CD14-positive monocyte (primary cell): ENCODE measurements around the gene IFNA16. TPM values are rescaled to one million over a fixed set of nuclear protein-coding genes. Genes with fewer than 3 reads are reported as not detected.
"Not testable (repeated sequence)": the region's sequence is repeated elsewhere in the genome, so short reads cannot be mapped to it uniquely, and the experiment has no call there.

Experiments used
- DNase-seq, 3 donors: peaks; one replicate each; pipeline ENCODE4 v3.0.0-alpha.2; 2011 to 2022
- H2AFZ ChIP-seq: 2 replicates; pipeline ENCODE4 v1.6.0; 2012; ENCODE audit warnings: mild to moderate bottlenecking, low read depth, low read length, inconsistent platforms; ENCODE audit not compliant: insufficient read depth, poor library complexity, severe bottlenecking
- H3K27ac ChIP-seq, 2 donors: 1 replicate in 1 of 2; 2 replicates in 1 of 2; pipeline ENCODE4 v1.5.1; 2012 to 2013; ENCODE audit warnings: low read length in 2 of 2, control low read depth in 1 of 2, inconsistent platforms in 1 of 2, low read depth in 1 of 2, mild to moderate bottlenecking in 1 of 2
- H3K27me3 ChIP-seq, 2 donors: one replicate each; pipeline versions ENCODE4 v1.6.0 to v1.6.1; 2011 to 2013; ENCODE audit warnings: low read length in 2 of 2; ENCODE audit not compliant: control insufficient read depth in 2 of 2, insufficient read depth in 2 of 2
- H3K36me3 ChIP-seq, 2 donors: replicated peaks in 1 of 2; 1 replicate in 1 of 2; 2 replicates in 1 of 2; pipeline versions ENCODE4 v1.5.1 to v1.6.1; 2012 to 2013; ENCODE audit warnings: low read length in 2 of 2, control low read depth in 1 of 2, inconsistent platforms in 1 of 2, mild to moderate bottlenecking in 1 of 2; ENCODE audit not compliant: insufficient read depth in 2 of 2, control insufficient read depth in 1 of 2
- H3K4me1 ChIP-seq, 2 donors: 1 replicate in 1 of 2; 2 replicates in 1 of 2; pipeline versions ENCODE4 v1.5.1 to v1.6.1; 2012 to 2013; ENCODE audit warnings: low read length in 2 of 2, control low read depth in 1 of 2, inconsistent platforms in 1 of 2, mild to moderate bottlenecking in 1 of 2, moderate library complexity in 1 of 2; ENCODE audit not compliant: insufficient read depth in 2 of 2, control insufficient read depth in 1 of 2
- H3K4me2 ChIP-seq: replicated peaks from 2 replicates; pipeline ENCODE3; 2012; ENCODE audit warnings: low read length, moderate library complexity, mild to moderate bottlenecking; ENCODE audit not compliant: poor library complexity, severe bottlenecking; ENCODE audit errors: extremely low read depth
- H3K4me3 ChIP-seq, 3 experiments: fragments of 200-600 bp in 1 of 3; sonication (generic) in 1 of 3; replicated peaks in 1 of 3; 1 replicate in 2 of 3; 2 replicates in 1 of 3; pipeline ENCODE4 v1.5.1; 2011 to 2013; ENCODE audit warnings: low read length in 3 of 3, mild to moderate bottlenecking in 3 of 3, control low read depth in 2 of 3, low read depth in 2 of 3, inconsistent platforms in 1 of 3, moderate library complexity in 1 of 3
- H3K79me2 ChIP-seq: 2 replicates; pipeline ENCODE4 v1.6.0; 2012; ENCODE audit warnings: mild to moderate bottlenecking, control low read depth, inconsistent platforms, low read length, moderate library complexity; ENCODE audit not compliant: insufficient read depth
- H3K9ac ChIP-seq: 2 replicates; pipeline ENCODE4 v1.6.0; 2017; ENCODE audit warnings: low read length, mild to moderate bottlenecking; ENCODE audit not compliant: insufficient read depth, poor library complexity, severe bottlenecking
- H3K9me3 ChIP-seq, 2 donors: replicated peaks in 1 of 2; 1 replicate in 1 of 2; 2 replicates in 1 of 2; pipeline versions ENCODE4 v1.5.1 to v1.6.1; 2012 to 2013; ENCODE audit warnings: low read length in 2 of 2, control low read depth in 1 of 2; ENCODE audit not compliant: control insufficient read depth in 1 of 2, insufficient read depth in 1 of 2
- H4K20me1 ChIP-seq: 2 replicates; pipeline ENCODE4 v1.6.0; 2012; ENCODE audit warnings: mild to moderate bottlenecking, low read length, control low read depth, moderate library complexity; ENCODE audit not compliant: insufficient read depth
- H3K27ac Mint-ChIP-seq, 7 donors: one replicate each; pipeline ENCODE4 v1.8.0; 2020; ENCODE audit warnings: mild to moderate bottlenecking in 7 of 7, mixed read lengths in 7 of 7, moderate library complexity in 6 of 7, inconsistent platforms in 2 of 7
- H3K27me3 Mint-ChIP-seq, 3 donors: one replicate each; pipeline ENCODE4 v1.8.0; 2021 to 2022; ENCODE audit warnings: low read depth in 3 of 3, mild to moderate bottlenecking in 3 of 3, mixed read lengths in 3 of 3, moderate library complexity in 3 of 3, inconsistent platforms in 1 of 3
- H3K36me3 Mint-ChIP-seq, 2 donors: one replicate each; pipeline ENCODE4 v1.8.0; 2020; ENCODE audit warnings: mixed read lengths in 2 of 2, inconsistent platforms in 1 of 2, mild to moderate bottlenecking in 1 of 2
- H3K4me1 Mint-ChIP-seq: one replicate; pipeline ENCODE4 v1.8.0; 2020; ENCODE audit warnings: mild to moderate bottlenecking, mixed read lengths
- H3K4me3 Mint-ChIP-seq, 2 donors: one replicate each; pipeline ENCODE4 v1.8.0; 2020; ENCODE audit warnings: mild to moderate bottlenecking in 2 of 2, mixed read lengths in 2 of 2, moderate library complexity in 1 of 2
- H3K9me3 Mint-ChIP-seq, 7 donors: one replicate each; pipeline ENCODE4 v1.8.0; 2020 to 2022; ENCODE audit warnings: mixed read lengths in 7 of 7, mild to moderate bottlenecking in 6 of 7, moderate library complexity in 6 of 7, inconsistent platforms in 2 of 7
- WGBS: methylation state at CpG from one replicate; pipeline ENCODE4 v1.1.5; 2013; ENCODE audit warnings: missing lambda C conversion rate; ENCODE audit not compliant: insufficient coverage; 5-methylcytosine and 5-hydroxymethylcytosine counted together
- intact Hi-C, 2 donors: fragments of 100-400 bp; cut with micrococcal nuclease; formaldehyde crosslinking; loops; one replicate each; pipeline versions ENCODE4 v1.15.0 to v1.15.1; 2023
- polyA plus RNA-seq, 3 donors: library from polyadenylated mRNA; depleted of rRNA in 1 of 3; unstranded in 2 of 3; stranded (reverse) in 1 of 3; fragments of 300-500 nt in 2 of 3; fragments of >200 nt in 1 of 3; fragmentation: Illumina TruSeq in 2 of 3; gene quantifications; 1 replicate in 2 of 3; 2 replicates in 1 of 3; pipeline ENCODE4 v1.2.3, GENCODE V29; 2012 to 2021
- TF ChIP-seq, protein P1 (sequence below): fragments of 200-600 bp; IDR thresholded peaks from one replicate; pipeline ENCODE4 v1.8.0; 2022; ENCODE audit warnings: antibody characterized with exemption, mild to moderate bottlenecking

IFNA16 gene
- polyA plus RNA-seq, 3 donors, result not detected

DNA sequence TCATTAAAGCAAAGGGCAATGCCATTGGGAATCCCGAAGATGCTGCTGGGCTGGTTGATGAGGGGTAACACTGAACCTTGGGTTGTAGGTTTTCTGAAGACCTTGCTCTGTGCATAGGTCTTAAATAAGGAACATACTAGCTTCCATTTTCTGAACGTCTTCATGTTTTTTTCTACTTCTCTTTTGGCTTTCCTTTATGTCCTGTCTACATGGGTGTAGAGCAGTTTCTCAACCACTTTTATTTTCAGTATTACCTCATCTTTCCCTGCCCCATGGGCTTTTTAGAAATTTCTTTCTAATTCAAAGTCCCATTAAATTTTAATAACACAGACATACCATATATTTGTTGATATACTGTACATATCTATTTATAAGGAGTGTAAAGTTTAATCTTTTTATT is 22.8 kb upstream of the IFNA16 start, which contains the start of gene IFNA14:
IFNA14 (minus strand) TSS at position 95 of the 400 bp plus-strand sequence; CDS start at position 25, 70 bp downstream.
- no peaks in the 10 kb centered on the region for H3K36me3 Mint-ChIP-seq

DNA sequence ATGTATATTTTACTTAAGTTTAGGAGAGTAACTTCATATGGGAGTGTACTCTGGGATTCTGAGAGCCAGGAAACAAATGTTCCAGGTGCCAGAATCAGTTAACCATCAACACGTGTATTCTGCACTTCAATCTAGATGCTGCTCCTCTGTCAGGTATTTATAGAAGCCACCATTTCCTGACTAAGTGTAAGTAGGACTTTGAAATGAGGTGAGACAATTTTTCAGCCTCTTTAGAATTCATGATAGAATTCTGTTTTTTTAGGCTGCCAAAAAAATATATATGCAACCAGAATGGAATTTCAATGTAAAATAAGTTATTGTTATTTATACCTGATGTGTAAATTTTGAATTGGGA is 19.2 kb upstream of the IFNA16 start:
- H3K9ac ChIP-seq, DNase-seq, H3K27ac Mint-ChIP-seq, H3K4me2 ChIP-seq, H3K27ac ChIP-seq, H2AFZ ChIP-seq, H3K79me2 ChIP-seq, H3K36me3 ChIP-seq, H3K4me3 ChIP-seq, H3K9me3 Mint-ChIP-seq, intact Hi-C loops, H4K20me1 ChIP-seq, H3K4me3 Mint-ChIP-seq, H3K9me3 ChIP-seq, H3K36me3 Mint-ChIP-seq: not testable (repeated sequence)
- H3K27me3 Mint-ChIP-seq, result peaks cover 11 to 22% (median 18%) of the 10 kb centered on the region in 3 donors
- peaks cover 16 to 19% of the 10 kb centered on the region in 2 donors for H3K4me1 ChIP-seq
- peaks cover 6 to 16% of the 10 kb centered on the region in 2 donors for H3K27me3 ChIP-seq
- H3K4me1 Mint-ChIP-seq, result peaks cover 18% of the 10 kb centered on the region
- whole genome bisulfite sequencing, result no CpG with 5 or more reads among the region's 1 CpG

More for the DNA sequence above, 22.8 kb upstream of the IFNA16 start, which contains the start of gene IFNA14:
- Histone ChIP-seq H3K27me3 (peaks cover 18 to 43% of the 10 kb centered on the region in 2 donors), H3K79me2 (no peaks in the 10 kb centered on the region), H3K9ac (no peak within 1 kb of the TSS), H3K27ac (no peak within 1 kb of the TSS), H2AFZ (peak within 1 kb of the TSS; percentile 63), H3K4me2 (peak within 1 kb of the TSS; percentile 30), H3K36me3 (no peaks in the 10 kb centered on the region), H4K20me1 (no peaks in the 10 kb centered on the region), H3K4me1 (peaks cover 20 to 24% of the 10 kb centered on the region in 2 donors), H3K4me3 (peak within 1 kb of the TSS in 1 of 3 experiments; percentile 40), H3K9me3 (no peaks in the 10 kb centered on the region)
- peak within 1 kb of the TSS in 1 of 7 donors; percentile 23 for H3K27ac Mint-ChIP-seq
- intact Hi-C loops, result no loop called here
- no peaks in the 10 kb centered on the region for H3K9me3 Mint-ChIP-seq
- TF ChIP-seq, protein P1, sequence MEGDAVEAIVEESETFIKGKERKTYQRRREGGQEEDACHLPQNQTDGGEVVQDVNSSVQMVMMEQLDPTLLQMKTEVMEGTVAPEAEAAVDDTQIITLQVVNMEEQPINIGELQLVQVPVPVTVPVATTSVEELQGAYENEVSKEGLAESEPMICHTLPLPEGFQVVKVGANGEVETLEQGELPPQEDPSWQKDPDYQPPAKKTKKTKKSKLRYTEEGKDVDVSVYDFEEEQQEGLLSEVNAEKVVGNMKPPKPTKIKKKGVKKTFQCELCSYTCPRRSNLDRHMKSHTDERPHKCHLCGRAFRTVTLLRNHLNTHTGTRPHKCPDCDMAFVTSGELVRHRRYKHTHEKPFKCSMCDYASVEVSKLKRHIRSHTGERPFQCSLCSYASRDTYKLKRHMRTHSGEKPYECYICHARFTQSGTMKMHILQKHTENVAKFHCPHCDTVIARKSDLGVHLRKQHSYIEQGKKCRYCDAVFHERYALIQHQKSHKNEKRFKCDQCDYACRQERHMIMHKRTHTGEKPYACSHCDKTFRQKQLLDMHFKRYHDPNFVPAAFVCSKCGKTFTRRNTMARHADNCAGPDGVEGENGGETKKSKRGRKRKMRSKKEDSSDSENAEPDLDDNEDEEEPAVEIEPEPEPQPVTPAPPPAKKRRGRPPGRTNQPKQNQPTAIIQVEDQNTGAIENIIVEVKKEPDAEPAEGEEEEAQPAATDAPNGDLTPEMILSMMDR, result no peak
- peaks cover 22 to 36% (median 28%) of the 10 kb centered on the region in 3 donors for H3K27me3 Mint-ChIP-seq
- DNase-seq, result peak; percentile 15 to 50 (median 30)
- peak within 1 kb of the TSS in 1 of 2 donors; percentile 53 for H3K4me3 Mint-ChIP-seq
- no CpG with 5 or more reads among the region's 2 CpGs for WGBS
- H3K4me1 Mint-ChIP-seq, result peaks cover 23% of the 10 kb centered on the region
